Left hindlimb (tissue), 1 donor: Measurements from ENCODE around the gene MIEF2.
"Not testable (repeated sequence)": the region's sequence is repeated elsewhere in the genome, so short reads cannot be mapped to it uniquely, and the experiment has no call there.

ENCODE experiments used
- DNase-seq: peaks from one replicate; pipeline ENCODE4 v3.0.0-alpha.2; 2018

Gene MIEF2

GRCh38 chr17:18257268-18257981 lies 3.0 kb upstream of the MIEF2 start:
- no peak for DNase-seq

DNA sequence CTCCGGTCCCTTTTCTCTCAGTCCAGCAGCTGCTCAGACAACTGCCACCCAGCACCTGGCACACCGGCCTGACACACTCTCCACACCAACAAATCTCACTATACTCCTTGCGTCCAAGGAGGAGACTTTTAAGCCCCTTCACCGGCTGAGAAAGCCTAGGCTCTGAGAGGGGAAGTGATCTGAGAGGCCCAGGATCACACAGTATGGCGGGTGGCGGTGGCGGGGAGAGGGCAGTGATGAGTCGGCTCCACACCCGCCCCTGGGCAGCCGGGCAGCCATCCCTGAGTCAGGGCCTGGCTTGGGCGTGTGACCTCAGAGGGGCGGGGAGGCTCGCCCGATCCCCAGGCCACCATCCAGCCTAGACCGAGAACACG lies 2.5 kb upstream of the MIEF2 start:
- peak; percentile 76 for DNase-seq

DNA sequence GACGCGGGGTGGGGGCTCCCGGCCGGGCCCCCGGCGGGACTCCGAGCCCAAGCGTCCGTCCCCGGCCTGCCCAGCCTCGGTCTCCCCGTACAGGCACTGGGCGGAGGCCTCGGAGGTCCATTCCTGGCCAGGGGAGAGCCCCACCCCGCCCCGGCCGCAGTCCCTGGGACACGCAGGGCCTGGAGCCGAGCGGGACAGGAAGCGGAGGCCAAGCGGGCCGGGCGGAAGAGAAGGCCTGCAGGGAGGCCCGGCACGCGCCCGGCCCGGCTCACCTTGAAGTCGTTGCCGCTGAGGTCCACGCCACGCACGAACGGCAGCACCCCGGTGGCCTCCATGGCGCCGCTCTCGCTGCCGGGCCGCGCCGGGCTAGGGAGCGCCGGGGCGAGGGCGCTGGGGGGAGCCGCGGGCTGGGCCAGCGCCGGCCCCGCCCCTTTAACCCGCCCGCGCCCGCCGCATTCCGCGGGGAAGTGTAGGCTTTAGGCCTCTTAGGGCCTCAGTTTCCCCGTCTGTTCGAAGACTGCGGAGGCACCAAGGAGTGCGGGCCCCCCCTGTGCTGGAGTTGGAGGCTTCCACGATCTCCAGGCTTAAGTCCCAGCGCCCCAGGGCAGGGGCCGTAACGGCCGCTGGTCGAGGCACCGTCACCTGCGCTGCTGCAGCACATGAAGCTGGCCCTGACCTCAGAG lies 2.0 kb upstream of the MIEF2 start, which contains the start of gene FLII:
FLII (minus strand) TSS at position 383 of the 683 bp plus-strand sequence; CDS start at position 335, 48 bp downstream.
- DNase-seq, result peak; percentile 63

DNA sequence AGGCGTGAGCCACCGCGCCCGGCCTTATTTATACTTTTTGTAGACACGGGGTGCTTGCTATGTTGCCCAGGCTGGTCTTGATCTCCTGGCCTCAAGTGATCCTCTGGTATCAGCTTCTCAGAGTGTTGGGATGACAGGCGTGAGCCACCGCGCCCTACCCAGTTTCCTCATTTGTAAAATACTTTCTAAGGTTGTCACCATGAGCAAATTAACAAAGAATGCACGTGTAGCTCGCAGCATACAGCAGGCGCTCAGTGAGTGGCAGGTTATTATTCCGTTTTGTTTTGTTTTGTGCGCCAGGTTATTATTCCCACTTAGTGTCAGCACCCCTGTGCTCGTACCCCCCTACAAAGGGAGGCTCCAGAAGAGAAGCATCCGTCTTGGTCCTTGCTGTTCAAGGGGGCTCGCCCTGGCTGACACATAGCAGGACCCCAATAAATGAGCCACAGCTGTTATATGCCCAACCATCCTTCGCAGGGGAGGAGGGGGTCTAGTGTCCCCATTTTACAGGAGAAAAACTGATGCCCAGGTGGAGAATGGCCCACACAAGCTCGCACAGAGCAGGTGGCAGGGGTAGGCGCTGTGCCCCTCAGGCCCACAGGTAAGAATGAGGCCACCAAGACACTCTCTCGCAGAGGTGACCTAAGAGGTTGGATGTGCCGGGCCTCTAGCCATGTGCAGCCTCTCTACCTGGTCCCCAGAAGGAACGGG lies 686 bp upstream of the MIEF2 start:
- no peak for DNase-seq

GRCh38 chr17:18261146-18261515 lies 669 bp downstream of the MIEF2 start:
- peak; percentile 32 for DNase-seq

DNA sequence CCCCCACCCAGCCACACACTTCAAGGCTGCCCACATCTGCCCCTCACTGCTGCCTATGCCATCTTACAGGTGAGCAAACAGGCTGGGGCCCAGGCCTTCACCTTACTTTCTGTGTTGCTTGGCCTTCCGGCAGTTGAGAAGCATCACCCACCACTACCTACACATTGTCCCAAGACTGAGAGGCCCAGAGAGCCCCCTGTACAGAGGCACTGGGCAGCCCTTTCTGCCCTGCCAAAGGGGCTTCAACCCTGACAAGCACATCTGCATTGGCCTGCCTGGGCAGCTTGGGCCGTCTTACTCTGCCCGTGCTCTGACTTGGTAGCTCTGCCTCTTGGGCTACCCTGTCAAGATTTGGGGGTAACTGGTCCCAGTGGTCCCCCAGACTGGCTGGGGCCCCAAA lies 1.2 kb downstream of the MIEF2 start:
- peak; percentile 26 for DNase-seq

GRCh38 chr17:18262111-18262510 lies 1.6 kb downstream of the MIEF2 start:
- DNase-seq, result no peak

- DNase-seq, result peak; percentile 26
Measured at GRCh38 chr17:18262641-18263040, 2.2 kb downstream of the MIEF2 start.

DNA sequence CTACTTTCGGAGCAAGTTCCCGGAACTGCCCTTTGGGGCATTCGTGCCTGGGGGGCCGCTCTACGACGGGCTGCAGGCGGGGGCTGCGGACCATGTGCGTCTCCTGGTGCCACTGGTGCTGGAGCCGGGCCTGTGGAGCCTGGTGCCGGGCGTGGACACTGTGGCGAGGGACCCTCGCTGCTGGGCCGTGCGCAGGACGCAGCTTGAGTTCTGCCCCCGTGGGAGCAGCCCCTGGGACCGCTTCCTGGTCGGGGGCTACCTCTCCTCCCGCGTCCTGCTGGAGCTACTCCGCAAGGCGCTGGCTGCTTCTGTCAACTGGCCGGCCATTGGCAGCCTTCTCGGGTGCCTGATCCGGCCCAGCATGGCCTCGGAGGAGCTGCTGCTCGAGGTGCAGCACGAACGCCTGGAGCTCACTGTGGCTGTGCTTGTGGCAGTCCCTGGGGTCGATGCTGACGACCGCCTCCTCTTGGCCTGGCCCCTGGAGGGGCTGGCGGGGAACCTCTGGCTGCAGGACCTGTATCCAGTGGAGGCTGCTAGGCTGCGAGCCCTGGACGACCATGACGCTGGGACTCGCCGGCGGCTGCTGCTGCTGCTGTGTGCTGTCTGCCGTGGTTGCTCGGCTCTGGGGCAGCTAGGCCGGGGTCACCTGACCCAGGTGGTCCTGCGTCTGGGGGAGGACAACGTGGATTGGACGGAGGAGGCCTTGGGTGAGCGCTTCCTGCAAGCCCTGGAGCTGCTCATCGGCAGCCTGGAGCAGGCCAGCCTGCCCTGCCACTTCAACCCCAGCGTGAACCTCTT lies 3.6 kb downstream of the MIEF2 start:
- no peak for DNase-seq

GRCh38 chr17:18267366-18267765 lies 6.9 kb downstream of the MIEF2 start:
- no peak for DNase-seq

- no peak for DNase-seq
Measured at GRCh38 chr17:18267927-18268711, 7.7 kb downstream of the MIEF2 start.

DNA sequence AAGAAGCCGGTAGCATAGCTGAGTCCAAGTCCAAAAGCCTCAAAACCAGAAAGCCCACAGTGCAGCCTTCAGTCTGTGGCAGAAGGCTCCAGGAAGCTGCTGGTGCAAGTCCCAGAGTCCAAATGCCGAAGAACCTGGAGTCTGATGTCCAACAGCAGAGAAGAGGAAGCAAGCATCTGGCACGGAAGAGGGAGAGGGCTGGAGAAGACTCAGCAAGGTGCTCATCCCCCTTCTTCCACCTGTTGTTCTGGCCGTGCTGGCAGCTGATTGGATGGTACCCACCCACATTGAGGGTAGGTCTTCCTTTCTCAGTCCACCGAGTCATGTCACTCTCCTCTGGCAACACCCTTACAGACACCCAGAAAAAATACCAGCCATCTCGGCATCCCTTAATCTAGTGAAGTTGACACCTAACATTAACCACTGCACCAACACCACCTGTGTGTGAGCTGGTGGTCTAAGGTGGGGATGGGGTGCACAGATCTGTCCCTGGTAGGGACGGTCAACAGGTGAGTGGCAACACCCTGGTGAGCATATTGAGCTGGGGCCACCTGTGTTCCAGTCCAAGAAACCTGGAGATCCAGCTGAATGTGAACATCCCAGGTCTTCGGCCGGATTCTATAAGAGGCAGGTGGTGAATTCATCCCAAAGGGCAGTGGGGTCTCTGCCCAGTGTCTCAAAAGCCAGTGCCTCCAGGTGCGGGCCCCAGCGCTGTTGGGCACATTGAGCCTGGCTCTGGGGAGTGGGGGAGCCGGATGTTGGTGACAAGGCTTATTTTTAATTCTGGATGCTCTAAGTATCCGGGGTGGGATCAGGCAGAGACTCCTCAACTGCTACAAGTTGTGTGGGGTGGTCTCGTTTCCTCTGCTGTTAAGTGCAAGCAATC lies 9.8 kb downstream of the MIEF2 start:
- no peak for DNase-seq

DNA sequence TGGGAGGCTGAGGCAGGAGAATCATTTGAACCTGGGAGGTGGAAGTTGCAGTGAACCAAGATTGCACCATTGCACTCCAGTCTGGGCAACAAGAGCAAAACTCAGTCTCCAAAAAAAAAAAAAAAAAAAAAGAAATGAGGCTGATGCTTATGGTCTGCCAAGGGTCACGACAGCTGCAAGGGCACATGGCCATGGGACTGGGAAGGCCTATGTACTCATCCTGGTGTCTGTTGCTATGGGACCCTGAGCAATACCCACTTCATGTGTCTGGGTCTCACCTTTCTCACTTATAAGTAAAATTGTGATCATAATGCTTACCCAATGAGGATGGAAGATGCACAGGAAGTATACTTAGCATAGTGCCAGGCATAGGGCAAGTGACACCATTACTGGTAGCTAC lies 16.6 kb downstream of the MIEF2 start:
- no peak for DNase-seq

DNA sequence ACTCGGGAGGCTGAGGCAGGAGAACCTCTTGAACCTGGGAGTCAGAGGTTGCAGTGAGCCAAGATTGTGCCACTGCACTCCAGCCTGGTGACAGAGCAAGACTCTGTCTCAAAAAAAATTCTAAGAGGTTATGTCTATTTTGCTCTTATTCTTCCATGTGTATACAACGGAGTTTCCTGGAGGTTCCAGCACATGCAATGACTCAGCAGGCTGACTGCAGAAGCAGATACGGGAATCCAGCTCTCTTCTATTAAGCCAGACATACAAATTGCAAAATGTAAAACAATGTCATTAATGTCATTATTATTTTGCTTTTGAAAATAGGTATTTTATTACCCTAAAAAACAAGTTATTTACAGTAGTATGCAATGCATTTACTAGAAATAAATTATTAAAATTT lies 18.4 kb downstream of the MIEF2 start:
- no peak for DNase-seq

GRCh38 chr17:18280249-18280648 lies 19.8 kb downstream of the MIEF2 start:
- no peak for DNase-seq

GRCh38 chr17:18280766-18281371 lies 20.4 kb downstream of the MIEF2 start:
- no peak for DNase-seq

DNA sequence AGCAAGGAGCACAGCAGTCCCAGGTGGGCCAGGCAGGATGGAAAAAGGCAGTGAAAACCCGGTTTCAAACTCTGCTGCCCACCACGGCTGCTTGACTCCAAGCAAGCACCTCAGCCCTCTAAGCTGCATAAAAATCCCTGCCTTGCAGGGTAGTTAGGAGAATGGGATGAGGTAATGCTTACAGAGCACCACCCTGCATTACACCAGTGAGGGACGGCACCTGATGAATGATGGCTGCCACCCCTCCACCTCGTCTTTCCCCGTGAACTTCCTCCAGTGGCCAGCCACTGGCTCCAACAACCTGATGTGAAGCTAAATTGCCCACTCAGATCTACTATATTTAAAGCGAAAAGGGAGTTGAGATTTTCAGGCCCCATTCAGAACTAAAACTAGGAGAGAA lies 21.3 kb downstream of the MIEF2 start:
- no peak for DNase-seq

DNA sequence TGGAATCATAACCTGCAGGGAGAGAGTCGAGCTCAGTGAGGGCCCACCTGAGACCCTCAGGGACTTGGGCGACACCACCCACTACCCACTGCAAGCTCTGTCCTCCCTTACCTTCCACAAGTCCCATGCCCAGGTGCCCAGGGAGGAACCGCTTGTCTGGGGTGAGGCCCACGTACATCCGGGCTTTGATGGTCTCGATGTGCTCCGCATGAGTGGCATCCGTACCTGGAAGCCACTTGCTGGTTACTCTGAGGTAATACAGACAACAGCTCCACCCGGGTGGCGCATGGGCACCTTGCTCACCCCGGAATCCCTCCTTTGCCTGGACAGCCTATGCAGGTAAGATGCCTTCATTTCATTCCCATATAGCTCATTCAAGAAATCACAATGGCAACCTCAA lies 24.8 kb downstream of the MIEF2 start:
- no peak for DNase-seq

- DNase-seq, result no peak
Measured at GRCh38 chr17:18291718-18292540, 31.5 kb downstream of the MIEF2 start.

DNA sequence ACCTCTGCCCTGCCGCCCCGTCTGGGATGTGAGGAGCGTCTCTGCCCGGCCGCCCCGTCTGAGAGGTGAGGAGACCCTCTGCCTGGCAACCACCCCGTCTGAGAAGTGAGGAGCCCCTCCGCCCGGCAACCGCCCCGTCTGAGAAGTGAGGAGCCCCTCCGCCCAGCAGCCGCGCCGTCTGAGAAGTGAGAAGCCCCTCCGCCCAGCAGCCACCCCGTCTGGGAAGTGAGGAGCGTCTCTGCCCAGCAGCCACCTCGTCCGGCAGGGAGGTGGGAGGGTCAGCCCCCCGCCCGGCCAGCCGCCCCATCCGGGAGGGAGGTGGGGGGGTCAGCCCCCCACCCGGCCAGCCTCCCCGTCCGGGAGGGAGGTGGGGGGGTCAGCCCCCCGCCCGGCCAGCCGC lies 37.6 kb downstream of the MIEF2 start:
- not testable (repeated sequence) for DNase-seq
